Caco-2 (cell line): ENCODE measurements around the gene NUDT3. TPM values are rescaled to one million over a fixed set of nuclear protein-coding genes. Genes with fewer than 3 reads are reported as not detected.

ENCODE experiments used
- BruUV-seq: library from RNA; stranded (reverse); fragments of 400-500 nt; replicated peaks from 2 replicates; lab custom pipeline; 2021; lab: Mats Ljungman, UMichigan
- CTCF ChIA-PET: fragments of 300-600 bp; sonication (Branson Sonifier 250); formaldehyde crosslinking; loops from one replicate; lab custom pipeline; 2022; ENCODE audit warnings: antibody characterized with exemption; lab: Charles Lee
- POLR2A ChIA-PET: fragments of 300-600 bp; sonication (Branson Sonifier 250); formaldehyde crosslinking; loops from one replicate; lab custom pipeline; 2022; ENCODE audit warnings: antibody characterized with exemption; lab: Charles Lee
- DNase-seq, 2 experiments: peaks; one replicate each; pipeline versions ENCODE4 v3.0.0 to v3.0.0-alpha.2; 2020 to 2022
- H3K27me3 ChIP-seq: replicated peaks from 2 replicates; pipeline ENCODE4 v1.6.0; 2011; ENCODE audit warnings: low read length; ENCODE audit not compliant: control insufficient read depth, insufficient read depth
- H3K36me3 ChIP-seq: 2 replicates; pipeline ENCODE4 v1.5.1; 2011; ENCODE audit warnings: low read length; ENCODE audit not compliant: control insufficient read depth, insufficient read depth
- H3K4me1 ChIP-seq: fragments of 250-450 bp; sonication (Bioruptor Pico); 2 replicates; pipeline ENCODE4 v1.5.1; 2020; ENCODE audit warnings: mild to moderate bottlenecking
- H3K4me3 ChIP-seq: 2 replicates; pipeline ENCODE4 v1.5.1; 2011; ENCODE audit warnings: low read depth, mild to moderate bottlenecking, control low read depth, low read length
- H3K9me3 ChIP-seq: fragments of 250-450 bp; sonication (Bioruptor Pico); 2 replicates; pipeline ENCODE4 v1.5.1; 2020; ENCODE audit warnings: mild to moderate bottlenecking, moderate library complexity
- H3K27ac Mint-ChIP-seq: one replicate; pipeline ENCODE4 v1.8.0; 2022; ENCODE audit warnings: mixed read lengths; ENCODE audit not compliant: unreplicated experiment
- H3K27me3 Mint-ChIP-seq: one replicate; pipeline ENCODE4 v1.8.0; 2022; ENCODE audit warnings: mixed read lengths; ENCODE audit not compliant: insufficient read depth, unreplicated experiment
- H3K36me3 Mint-ChIP-seq: one replicate; pipeline ENCODE4 v1.8.0; 2022; ENCODE audit warnings: mild to moderate bottlenecking, mixed read lengths; ENCODE audit not compliant: insufficient read depth, unreplicated experiment
- H3K4me1 Mint-ChIP-seq: one replicate; pipeline ENCODE4 v1.8.0; 2022; ENCODE audit warnings: low read depth, mixed read lengths; ENCODE audit not compliant: unreplicated experiment
- H3K4me3 Mint-ChIP-seq: one replicate; pipeline ENCODE4 v1.8.0; 2022; ENCODE audit warnings: mild to moderate bottlenecking, moderate library complexity, mixed read lengths; ENCODE audit not compliant: unreplicated experiment
- H3K9me3 Mint-ChIP-seq: one replicate; pipeline ENCODE4 v1.8.0; 2022; ENCODE audit warnings: mixed read lengths; ENCODE audit not compliant: unreplicated experiment
- CTCF ChIP-seq, 2 experiments: fragments of 200-600 bp in 1 of 2; IDR thresholded peaks; 1 replicate in 1 of 2; 2 replicates in 1 of 2; pipeline versions ENCODE4 v1.5.1 to v1.8.0; 2011 to 2022; ENCODE audit warnings: antibody characterized with exemption in 1 of 2, control low read depth in 1 of 2, inconsistent platforms in 1 of 2, low read depth in 1 of 2, low read length in 1 of 2, mild to moderate bottlenecking in 1 of 2, moderate library complexity in 1 of 2; ENCODE audit not compliant: insufficient read depth in 1 of 2, severe bottlenecking in 1 of 2, unreplicated experiment in 1 of 2
- intact Hi-C: fragments of 100-400 bp; cut with micrococcal nuclease; formaldehyde crosslinking; loops from one replicate; pipeline ENCODE4 v1.10.0; 2022; ENCODE audit not compliant: unreplicated experiment
- total RNA-seq: library from RNA; stranded (reverse); gene quantifications from 2 replicates; pipeline ENCODE4 v1.2.3, GENCODE V29; 2022

The NUDT3 gene
- total RNA-seq, 1 experiment from 2014 or later: 22.9 TPM

- Histone ChIP-seq H3K4me3 (no peak overlapping the region), H3K36me3 (no peaks in the 10 kb centered on the region), H3K4me1 (peaks cover 21% of the 10 kb centered on the region), H3K9me3 (no peaks in the 10 kb centered on the region), H3K27me3 (no peaks in the 10 kb centered on the region)
- H3K4me3 Mint-ChIP-seq: peak overlapping the region; percentile 12
- POLR2A ChIA-PET: no interaction called here
- H3K4me1 Mint-ChIP-seq: no peaks in the 10 kb centered on the region
- peak in 1 of 2 experiments; percentile 36 for DNase-seq
- no peak overlapping the region for H3K27ac Mint-ChIP-seq
- intact Hi-C loops: no loop called here
- peaks cover 16% of the 10 kb centered on the region for H3K36me3 Mint-ChIP-seq
- H3K27me3 Mint-ChIP-seq: no peaks in the 10 kb centered on the region
- no peak for TF ChIP-seq CTCF (IDR thresholded peaks at IDR 0.05; ENCODE audit: insufficient read depth in 1 of 2, low read depth in 1 of 2, low read length in 1 of 2, severe bottlenecking in 1 of 2, unreplicated experiment in 1 of 2)
- BruUV-seq: no TSS peak
- no peaks in the 10 kb centered on the region for H3K9me3 Mint-ChIP-seq
- CTCF ChIA-PET: no interaction called here
Measured at GRCh38 chr6:34234667-34235306, 157.7 kb downstream of the NUDT3 start.

GRCh38 chr6:34233867-34234266 is 158.6 kb downstream of the NUDT3 start:
- Histone ChIP-seq H3K27me3 (no peaks in the 10 kb centered on the region), H3K4me1 (peaks cover 13% of the 10 kb centered on the region; the same call in 1 of the 2 replicates), H3K4me3 (no peak overlapping the region), H3K36me3 (no peaks in the 10 kb centered on the region), H3K9me3 (no peaks in the 10 kb centered on the region)
- BruUV-seq: no TSS peak
- Mint-ChIP-seq H3K36me3 (peaks cover 13% of the 10 kb centered on the region), H3K9me3 (no peaks in the 10 kb centered on the region), H3K4me3 (no peak overlapping the region), H3K4me1 (no peaks in the 10 kb centered on the region), H3K27ac (no peak overlapping the region), H3K27me3 (no peaks in the 10 kb centered on the region)
- no peak for DNase-seq
- POLR2A ChIA-PET: no interaction called here
- intact Hi-C loops: no loop called here
- CTCF ChIA-PET: no interaction called here
- TF ChIP-seq CTCF (IDR thresholded peaks at IDR 0.05; ENCODE audit: insufficient read depth in 1 of 2, low read depth in 1 of 2, low read length in 1 of 2, severe bottlenecking in 1 of 2, unreplicated experiment in 1 of 2): no peak

- Histone ChIP-seq H3K36me3 (no peaks in the 10 kb centered on the region), H3K4me3 (no peak overlapping the region), H3K4me1 (0 out of 2 replicates have a peak, but pooled peaks cover 7% of the 10 kb centered on the region), H3K27me3 (no peaks in the 10 kb centered on the region), H3K9me3 (no peaks in the 10 kb centered on the region)
- ChIA-PET POLR2A (no interaction called here), CTCF (no interaction called here)
- H3K4me1 Mint-ChIP-seq: no peaks in the 10 kb centered on the region
- H3K27me3 Mint-ChIP-seq: no peaks in the 10 kb centered on the region
- TF ChIP-seq CTCF (IDR thresholded peaks at IDR 0.05; ENCODE audit: insufficient read depth in 1 of 2, low read depth in 1 of 2, low read length in 1 of 2, severe bottlenecking in 1 of 2, unreplicated experiment in 1 of 2): no peak
- H3K27ac Mint-ChIP-seq: no peak overlapping the region
- DNase-seq: no peak
- no peaks in the 10 kb centered on the region for H3K9me3 Mint-ChIP-seq
- H3K4me3 Mint-ChIP-seq: no peak overlapping the region
- intact Hi-C loops: no loop called here
- H3K36me3 Mint-ChIP-seq: peaks cover 8% of the 10 kb centered on the region
- no TSS peak for BruUV-seq
Measured at GRCh38 chr6:34232901-34233300, 159.6 kb downstream of the NUDT3 start.
